Activated CD4-positive, alpha-beta T cell treated with anti-CD3 and anti-CD28 coated beads, Interleukin-2, amount 50 U/mL, for 4 hours (primary cell): ENCODE data around the gene PCED1A.

Experiments used
- DNase-seq, 2 experiments: peaks; one replicate each; pipeline ENCODE4 v3.0.0-alpha.2; 2020

The PCED1A gene

GRCh38 chr20:2800521-2801285 lies 39.8 kb downstream of the PCED1A start, which contains the start of gene CPXM1:
CPXM1 (minus strand) TSS chr20:2800627; CDS start chr20:2800572, 55 bp downstream.
- DNase-seq = no peak

- no peak for DNase-seq
Observed at GRCh38 chr20:2799688-2800520, 40.6 kb downstream of the PCED1A start.

GRCh38 chr20:2799271-2799670 lies 41.2 kb downstream of the PCED1A start:
- no peak for DNase-seq

GRCh38 chr20:2798814-2799213 lies 41.6 kb downstream of the PCED1A start:
- no peak for DNase-seq

GRCh38 chr20:2798095-2798805 lies 42.2 kb downstream of the PCED1A start:
- no peak for DNase-seq

GRCh38 chr20:2797136-2797983 lies 43.1 kb downstream of the PCED1A start:
- no peak for DNase-seq

GRCh38 chr20:2796011-2796660 lies 44.3 kb downstream of the PCED1A start:
- DNase-seq = no peak

GRCh38 chr20:2795451-2795850 lies 45.0 kb downstream of the PCED1A start:
- DNase-seq = no peak

- no peak for DNase-seq
Observed at GRCh38 chr20:2794866-2795447, 45.5 kb downstream of the PCED1A start.

GRCh38 chr20:2794202-2794748 lies 46.2 kb downstream of the PCED1A start:
- DNase-seq = no peak

GRCh38 chr20:2793471-2793870 lies 47.0 kb downstream of the PCED1A start:
- DNase-seq = no peak
